ENCODE data around the gene LYPD6B.

LYPD6B gene

GRCh38 chr2:149213764-149214493, 175.4 kb downstream of the LYPD6B start:
- DNase-seq (ENCODE audit: low read depth) = no peak
- in situ Hi-C loops (cut with HindIII; ENCODE audit: low sequenced_read_pairs) = no loop called here
- no peak overlapping the region for H3K4me3 ChIP-seq (ENCODE audit: low read depth, low read length)
- TF ChIP-seq, protein P1, sequence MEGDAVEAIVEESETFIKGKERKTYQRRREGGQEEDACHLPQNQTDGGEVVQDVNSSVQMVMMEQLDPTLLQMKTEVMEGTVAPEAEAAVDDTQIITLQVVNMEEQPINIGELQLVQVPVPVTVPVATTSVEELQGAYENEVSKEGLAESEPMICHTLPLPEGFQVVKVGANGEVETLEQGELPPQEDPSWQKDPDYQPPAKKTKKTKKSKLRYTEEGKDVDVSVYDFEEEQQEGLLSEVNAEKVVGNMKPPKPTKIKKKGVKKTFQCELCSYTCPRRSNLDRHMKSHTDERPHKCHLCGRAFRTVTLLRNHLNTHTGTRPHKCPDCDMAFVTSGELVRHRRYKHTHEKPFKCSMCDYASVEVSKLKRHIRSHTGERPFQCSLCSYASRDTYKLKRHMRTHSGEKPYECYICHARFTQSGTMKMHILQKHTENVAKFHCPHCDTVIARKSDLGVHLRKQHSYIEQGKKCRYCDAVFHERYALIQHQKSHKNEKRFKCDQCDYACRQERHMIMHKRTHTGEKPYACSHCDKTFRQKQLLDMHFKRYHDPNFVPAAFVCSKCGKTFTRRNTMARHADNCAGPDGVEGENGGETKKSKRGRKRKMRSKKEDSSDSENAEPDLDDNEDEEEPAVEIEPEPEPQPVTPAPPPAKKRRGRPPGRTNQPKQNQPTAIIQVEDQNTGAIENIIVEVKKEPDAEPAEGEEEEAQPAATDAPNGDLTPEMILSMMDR (IDR thresholded peaks at IDR 0.05; ENCODE audit: low read depth, low read length, missing control alignments) = no peak

DNA sequence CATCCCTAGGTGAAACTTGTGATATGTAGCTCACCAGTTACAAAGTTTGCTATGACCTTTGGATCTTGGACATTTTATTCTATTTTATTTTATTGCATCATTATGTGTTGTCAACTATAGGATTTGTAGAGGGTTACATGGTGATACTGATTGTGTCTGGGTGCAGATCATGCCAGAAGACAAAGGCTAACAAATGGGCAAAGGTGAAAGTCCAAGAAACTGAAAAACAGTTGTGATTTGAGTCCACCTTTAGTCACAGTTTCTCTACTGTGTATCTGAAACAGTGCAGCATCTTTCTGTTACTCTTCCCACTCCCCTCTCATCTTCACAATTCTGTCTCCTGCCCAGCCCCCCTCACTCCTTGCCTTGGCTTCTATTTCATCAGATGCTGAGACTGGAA, 180.0 kb downstream of the LYPD6B start:
- TF ChIP-seq, protein P1 (IDR thresholded peaks at IDR 0.05; ENCODE audit: low read depth, low read length, missing control alignments) = no peak
- in situ Hi-C loops (cut with HindIII; ENCODE audit: low sequenced_read_pairs) = no loop called here
- no peak overlapping the region for H3K4me3 ChIP-seq (ENCODE audit: low read depth, low read length)
- no peak for DNase-seq (ENCODE audit: low read depth)

- in situ Hi-C loops (cut with HindIII; ENCODE audit: low sequenced_read_pairs) = no loop called here
- TF ChIP-seq, protein P1 (IDR thresholded peaks at IDR 0.05; ENCODE audit: low read depth, low read length, missing control alignments) = no peak
- H3K4me3 ChIP-seq (ENCODE audit: low read depth, low read length) = no peak overlapping the region
- no peak for DNase-seq (ENCODE audit: low read depth)
Observed at GRCh38 chr2:149219856-149220255, 181.4 kb downstream of the LYPD6B start.

DNA sequence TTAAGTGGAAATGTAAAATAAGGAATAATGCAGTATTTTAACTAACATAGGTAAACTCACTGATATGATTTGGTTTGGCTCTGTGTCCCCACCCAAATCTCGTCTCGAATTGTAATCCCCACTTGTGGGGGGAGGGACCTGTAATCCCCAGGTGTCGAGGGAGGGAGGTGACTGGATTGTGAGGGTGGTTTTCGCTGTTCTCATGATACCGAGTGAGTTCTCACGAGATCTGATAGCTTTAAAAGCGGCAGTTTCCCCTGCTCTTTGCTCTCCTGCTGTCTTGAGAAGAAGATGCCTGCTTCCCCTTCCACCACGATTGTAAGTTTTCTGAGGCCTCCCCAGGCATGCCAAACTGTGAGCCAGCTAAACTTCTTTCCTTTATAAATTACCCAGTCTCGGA, 182.5 kb downstream of the LYPD6B start:
- TF ChIP-seq, protein P1 (IDR thresholded peaks at IDR 0.05; ENCODE audit: low read depth, low read length, missing control alignments) = no peak
- in situ Hi-C loops (cut with HindIII; ENCODE audit: low sequenced_read_pairs) = no loop called here
- DNase-seq (ENCODE audit: low read depth) = no peak
- H3K4me3 ChIP-seq (ENCODE audit: low read depth, low read length) = no peak overlapping the region

GRCh38 chr2:149221898-149222297, 183.4 kb downstream of the LYPD6B start:
- TF ChIP-seq, protein P1 (IDR thresholded peaks at IDR 0.05; ENCODE audit: low read depth, low read length, missing control alignments) = no peak
- in situ Hi-C loops (cut with HindIII; ENCODE audit: low sequenced_read_pairs) = no loop called here
- no peak overlapping the region for H3K4me3 ChIP-seq (ENCODE audit: low read depth, low read length)
- no peak for DNase-seq (ENCODE audit: low read depth)

GRCh38 chr2:149223472-149224095, 185.1 kb downstream of the LYPD6B start:
- no peak overlapping the region for H3K4me3 ChIP-seq (ENCODE audit: low read depth, low read length)
- TF ChIP-seq, protein P1 (IDR thresholded peaks at IDR 0.05; ENCODE audit: low read depth, low read length, missing control alignments) = no peak
- in situ Hi-C loops (cut with HindIII; ENCODE audit: low sequenced_read_pairs) = no loop called here
- DNase-seq (ENCODE audit: low read depth) = no peak
